K562 (cell line): ENCODE data around the gene TCEANC2.
A peak's percentile ranks its signal among the peaks of the same experiment; 100 is the strongest.

Experiments
- MCM3 ChIP-seq: fragments of 450-650 bp; IDR thresholded peaks from 2 replicates; pipeline ENCODE4 v1.6.1; 2016
- POLR2AphosphoS2 ChIP-seq: IDR thresholded peaks from 2 replicates; pipeline ENCODE4 v1.6.1; 2012; ENCODE audit warnings: low read length, improper control_type of control experiment
- RFX5 ChIP-seq: IDR thresholded peaks from 2 replicates; pipeline ENCODE4 v1.6.1; 2011; ENCODE audit warnings: low read depth, mild to moderate bottlenecking, improper control_type of control experiment, low read length
- ZNF232 ChIP-seq: sonication (generic); formaldehyde crosslinking; IDR thresholded peaks from 2 replicates; pipeline ENCODE4 v1.8.0; 2022; ENCODE audit warnings: mild to moderate bottlenecking, missing genetic modification reagents
- TF ChIP-seq, protein P1 (sequence below), 3 experiments: IDR thresholded peaks in 2 of 3; conservative IDR thresholded peaks in 1 of 3; 2 replicates each; pipeline ENCODE4 v1.5.1; 2011 to 2012; ENCODE audit warnings: low read length in 3 of 3, mild to moderate bottlenecking in 3 of 3, control low read depth in 2 of 3, improper control_type of control experiment in 1 of 3, inconsistent platforms in 1 of 3, low read depth in 1 of 3, mixed read lengths in 1 of 3, moderate library complexity in 1 of 3; ENCODE audit not compliant: insufficient read depth in 2 of 3

DNA sequence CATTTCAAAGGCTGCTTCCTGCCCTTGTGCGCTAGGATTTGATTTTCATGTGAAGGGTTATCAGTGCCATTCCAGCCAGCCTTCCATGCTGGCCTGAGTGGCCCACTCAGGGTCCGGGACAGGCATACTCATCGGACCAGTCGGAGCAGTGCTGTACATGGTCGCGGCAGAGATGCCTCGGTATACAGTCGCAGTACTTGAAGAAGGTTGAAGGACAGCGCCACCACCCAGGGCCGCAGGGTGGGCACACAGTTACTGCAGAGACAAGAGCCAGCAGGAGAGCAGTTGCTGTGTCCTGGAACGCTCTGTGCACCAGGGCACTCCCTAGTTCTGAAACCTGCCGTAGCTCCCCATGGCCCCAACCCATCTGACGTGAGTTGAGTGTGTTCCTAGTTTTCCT, 44.5 kb upstream of the TCEANC2 start:
- TF ChIP-seq, protein P1, sequence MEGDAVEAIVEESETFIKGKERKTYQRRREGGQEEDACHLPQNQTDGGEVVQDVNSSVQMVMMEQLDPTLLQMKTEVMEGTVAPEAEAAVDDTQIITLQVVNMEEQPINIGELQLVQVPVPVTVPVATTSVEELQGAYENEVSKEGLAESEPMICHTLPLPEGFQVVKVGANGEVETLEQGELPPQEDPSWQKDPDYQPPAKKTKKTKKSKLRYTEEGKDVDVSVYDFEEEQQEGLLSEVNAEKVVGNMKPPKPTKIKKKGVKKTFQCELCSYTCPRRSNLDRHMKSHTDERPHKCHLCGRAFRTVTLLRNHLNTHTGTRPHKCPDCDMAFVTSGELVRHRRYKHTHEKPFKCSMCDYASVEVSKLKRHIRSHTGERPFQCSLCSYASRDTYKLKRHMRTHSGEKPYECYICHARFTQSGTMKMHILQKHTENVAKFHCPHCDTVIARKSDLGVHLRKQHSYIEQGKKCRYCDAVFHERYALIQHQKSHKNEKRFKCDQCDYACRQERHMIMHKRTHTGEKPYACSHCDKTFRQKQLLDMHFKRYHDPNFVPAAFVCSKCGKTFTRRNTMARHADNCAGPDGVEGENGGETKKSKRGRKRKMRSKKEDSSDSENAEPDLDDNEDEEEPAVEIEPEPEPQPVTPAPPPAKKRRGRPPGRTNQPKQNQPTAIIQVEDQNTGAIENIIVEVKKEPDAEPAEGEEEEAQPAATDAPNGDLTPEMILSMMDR (IDR thresholded peaks at IDR 0.05 in 2 of 3, conservative IDR thresholded peaks at IDR 0.05 in 1 of 3; ENCODE audit: insufficient read depth in 2 of 3, low read depth in 1 of 3, low read length in 3 of 3) = peak in 2 of 3 experiments; percentile 18 to 22; a peak in 2 of 6 replicates
- TF ChIP-seq MCM3 (no peak), ZNF232 (CRISPR knock-in tag) (no peak), RFX5 (no peak), POLR2AphosphoS2 (no peak)
